Measurements from ENCODE around the gene FAM114A2.
"Not testable (repeated sequence)": the region's sequence is repeated elsewhere in the genome, so short reads cannot be mapped to it uniquely, and the experiment has no call there.

DNA sequence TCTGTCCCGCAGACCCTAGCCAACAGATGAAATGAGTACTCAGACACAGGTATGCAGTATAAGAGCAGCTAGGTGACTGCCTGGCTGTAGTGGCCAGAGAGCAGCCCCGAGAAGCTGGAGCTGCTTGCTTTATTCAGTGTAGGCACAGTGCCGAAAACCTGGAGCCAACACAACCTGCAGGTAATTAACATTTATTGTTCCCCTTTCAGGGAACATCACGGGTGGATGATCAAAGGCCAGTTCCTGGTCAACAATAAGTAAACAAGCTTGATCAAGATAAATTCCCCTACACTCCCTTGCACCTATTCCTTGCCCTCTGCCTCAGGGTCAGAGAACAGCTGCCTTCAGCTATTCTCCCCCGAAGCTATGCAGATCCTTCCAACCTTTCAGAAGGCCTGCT is 31.1 kb upstream of the FAM114A2 start:
- TF ChIP-seq, protein P1, sequence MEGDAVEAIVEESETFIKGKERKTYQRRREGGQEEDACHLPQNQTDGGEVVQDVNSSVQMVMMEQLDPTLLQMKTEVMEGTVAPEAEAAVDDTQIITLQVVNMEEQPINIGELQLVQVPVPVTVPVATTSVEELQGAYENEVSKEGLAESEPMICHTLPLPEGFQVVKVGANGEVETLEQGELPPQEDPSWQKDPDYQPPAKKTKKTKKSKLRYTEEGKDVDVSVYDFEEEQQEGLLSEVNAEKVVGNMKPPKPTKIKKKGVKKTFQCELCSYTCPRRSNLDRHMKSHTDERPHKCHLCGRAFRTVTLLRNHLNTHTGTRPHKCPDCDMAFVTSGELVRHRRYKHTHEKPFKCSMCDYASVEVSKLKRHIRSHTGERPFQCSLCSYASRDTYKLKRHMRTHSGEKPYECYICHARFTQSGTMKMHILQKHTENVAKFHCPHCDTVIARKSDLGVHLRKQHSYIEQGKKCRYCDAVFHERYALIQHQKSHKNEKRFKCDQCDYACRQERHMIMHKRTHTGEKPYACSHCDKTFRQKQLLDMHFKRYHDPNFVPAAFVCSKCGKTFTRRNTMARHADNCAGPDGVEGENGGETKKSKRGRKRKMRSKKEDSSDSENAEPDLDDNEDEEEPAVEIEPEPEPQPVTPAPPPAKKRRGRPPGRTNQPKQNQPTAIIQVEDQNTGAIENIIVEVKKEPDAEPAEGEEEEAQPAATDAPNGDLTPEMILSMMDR (IDR thresholded peaks at IDR 0.05), result not testable (repeated sequence)
- not testable (repeated sequence) for TF ChIP-seq POLR2A (IDR thresholded peaks at IDR 0.05)
